ENCODE measurements around the gene DOC2A.

DNA sequence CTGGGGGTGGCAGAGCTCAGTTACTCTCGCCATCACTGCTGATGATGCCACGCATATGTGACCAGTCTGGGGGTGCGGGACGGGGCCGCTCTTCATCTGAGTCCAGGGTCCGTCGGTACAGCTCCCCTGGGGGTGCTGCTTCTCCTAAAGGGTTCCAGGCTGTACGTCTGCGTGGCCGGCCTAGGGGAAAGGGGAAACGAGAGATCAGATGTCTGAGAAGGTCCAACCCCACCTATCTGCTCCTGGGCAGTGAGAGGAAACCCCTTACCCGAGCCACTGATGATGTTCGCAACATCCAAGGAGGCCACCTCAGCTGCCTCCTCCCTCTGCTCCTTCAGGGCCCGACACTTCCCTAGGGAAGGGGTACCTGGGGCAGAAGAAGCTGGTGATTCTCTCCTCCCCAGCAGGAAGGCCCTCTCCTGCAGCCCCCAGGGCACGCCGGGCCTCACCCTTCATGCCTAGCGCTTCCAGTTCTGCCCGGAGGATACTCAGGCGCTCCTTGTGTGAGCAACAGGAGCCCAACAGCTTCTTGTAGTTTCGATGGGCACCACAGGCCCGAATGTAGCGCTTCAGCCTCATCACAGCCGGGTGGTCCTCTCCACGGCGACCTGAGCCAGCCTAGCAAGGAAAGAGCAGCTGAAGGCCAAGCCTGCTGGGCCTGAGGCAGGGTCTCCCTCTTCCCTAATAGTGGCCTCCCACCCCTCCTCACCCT is 17.5 kb downstream of the DOC2A start:
- TF ChIP-seq ZNF184 (tag by site-specific recombination; IDR thresholded peaks at IDR 0.05): no peak
- TF ChIP-seq, protein P1, sequence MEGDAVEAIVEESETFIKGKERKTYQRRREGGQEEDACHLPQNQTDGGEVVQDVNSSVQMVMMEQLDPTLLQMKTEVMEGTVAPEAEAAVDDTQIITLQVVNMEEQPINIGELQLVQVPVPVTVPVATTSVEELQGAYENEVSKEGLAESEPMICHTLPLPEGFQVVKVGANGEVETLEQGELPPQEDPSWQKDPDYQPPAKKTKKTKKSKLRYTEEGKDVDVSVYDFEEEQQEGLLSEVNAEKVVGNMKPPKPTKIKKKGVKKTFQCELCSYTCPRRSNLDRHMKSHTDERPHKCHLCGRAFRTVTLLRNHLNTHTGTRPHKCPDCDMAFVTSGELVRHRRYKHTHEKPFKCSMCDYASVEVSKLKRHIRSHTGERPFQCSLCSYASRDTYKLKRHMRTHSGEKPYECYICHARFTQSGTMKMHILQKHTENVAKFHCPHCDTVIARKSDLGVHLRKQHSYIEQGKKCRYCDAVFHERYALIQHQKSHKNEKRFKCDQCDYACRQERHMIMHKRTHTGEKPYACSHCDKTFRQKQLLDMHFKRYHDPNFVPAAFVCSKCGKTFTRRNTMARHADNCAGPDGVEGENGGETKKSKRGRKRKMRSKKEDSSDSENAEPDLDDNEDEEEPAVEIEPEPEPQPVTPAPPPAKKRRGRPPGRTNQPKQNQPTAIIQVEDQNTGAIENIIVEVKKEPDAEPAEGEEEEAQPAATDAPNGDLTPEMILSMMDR (tag by site-specific recombination; IDR thresholded peaks at IDR 0.05): no peak
- TF ChIP-seq, protein P2, sequence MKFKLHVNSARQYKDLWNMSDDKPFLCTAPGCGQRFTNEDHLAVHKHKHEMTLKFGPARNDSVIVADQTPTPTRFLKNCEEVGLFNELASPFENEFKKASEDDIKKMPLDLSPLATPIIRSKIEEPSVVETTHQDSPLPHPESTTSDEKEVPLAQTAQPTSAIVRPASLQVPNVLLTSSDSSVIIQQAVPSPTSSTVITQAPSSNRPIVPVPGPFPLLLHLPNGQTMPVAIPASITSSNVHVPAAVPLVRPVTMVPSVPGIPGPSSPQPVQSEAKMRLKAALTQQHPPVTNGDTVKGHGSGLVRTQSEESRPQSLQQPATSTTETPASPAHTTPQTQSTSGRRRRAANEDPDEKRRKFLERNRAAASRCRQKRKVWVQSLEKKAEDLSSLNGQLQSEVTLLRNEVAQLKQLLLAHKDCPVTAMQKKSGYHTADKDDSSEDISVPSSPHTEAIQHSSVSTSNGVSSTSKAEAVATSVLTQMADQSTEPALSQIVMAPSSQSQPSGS (tag by site-specific recombination; IDR thresholded peaks at IDR 0.05; ENCODE audit: low read depth): no peak
- TF ChIP-seq ZBTB21 (tag by site-specific recombination; IDR thresholded peaks at IDR 0.05): no peak
- no peak for TF ChIP-seq ZNF140 (tag by site-specific recombination; IDR thresholded peaks at IDR 0.05)
- TF ChIP-seq SP7 (tag by site-specific recombination; IDR thresholded peaks at IDR 0.05): no peak
- no peak for TF ChIP-seq GLI4 (tag by site-specific recombination; IDR thresholded peaks at IDR 0.05)
- TF ChIP-seq MZF1 (tag by site-specific recombination; IDR thresholded peaks at IDR 0.05; ENCODE audit: borderline replicate concordance): no peak
- no peak for TF ChIP-seq MEIS1 (CRISPR knock-in tag; IDR thresholded peaks at IDR 0.05; ENCODE audit: borderline replicate concordance)
- no peak for TF ChIP-seq ZNF433 (tag by site-specific recombination; IDR thresholded peaks at IDR 0.05; ENCODE audit: low read depth)
- TF ChIP-seq, protein P3, sequence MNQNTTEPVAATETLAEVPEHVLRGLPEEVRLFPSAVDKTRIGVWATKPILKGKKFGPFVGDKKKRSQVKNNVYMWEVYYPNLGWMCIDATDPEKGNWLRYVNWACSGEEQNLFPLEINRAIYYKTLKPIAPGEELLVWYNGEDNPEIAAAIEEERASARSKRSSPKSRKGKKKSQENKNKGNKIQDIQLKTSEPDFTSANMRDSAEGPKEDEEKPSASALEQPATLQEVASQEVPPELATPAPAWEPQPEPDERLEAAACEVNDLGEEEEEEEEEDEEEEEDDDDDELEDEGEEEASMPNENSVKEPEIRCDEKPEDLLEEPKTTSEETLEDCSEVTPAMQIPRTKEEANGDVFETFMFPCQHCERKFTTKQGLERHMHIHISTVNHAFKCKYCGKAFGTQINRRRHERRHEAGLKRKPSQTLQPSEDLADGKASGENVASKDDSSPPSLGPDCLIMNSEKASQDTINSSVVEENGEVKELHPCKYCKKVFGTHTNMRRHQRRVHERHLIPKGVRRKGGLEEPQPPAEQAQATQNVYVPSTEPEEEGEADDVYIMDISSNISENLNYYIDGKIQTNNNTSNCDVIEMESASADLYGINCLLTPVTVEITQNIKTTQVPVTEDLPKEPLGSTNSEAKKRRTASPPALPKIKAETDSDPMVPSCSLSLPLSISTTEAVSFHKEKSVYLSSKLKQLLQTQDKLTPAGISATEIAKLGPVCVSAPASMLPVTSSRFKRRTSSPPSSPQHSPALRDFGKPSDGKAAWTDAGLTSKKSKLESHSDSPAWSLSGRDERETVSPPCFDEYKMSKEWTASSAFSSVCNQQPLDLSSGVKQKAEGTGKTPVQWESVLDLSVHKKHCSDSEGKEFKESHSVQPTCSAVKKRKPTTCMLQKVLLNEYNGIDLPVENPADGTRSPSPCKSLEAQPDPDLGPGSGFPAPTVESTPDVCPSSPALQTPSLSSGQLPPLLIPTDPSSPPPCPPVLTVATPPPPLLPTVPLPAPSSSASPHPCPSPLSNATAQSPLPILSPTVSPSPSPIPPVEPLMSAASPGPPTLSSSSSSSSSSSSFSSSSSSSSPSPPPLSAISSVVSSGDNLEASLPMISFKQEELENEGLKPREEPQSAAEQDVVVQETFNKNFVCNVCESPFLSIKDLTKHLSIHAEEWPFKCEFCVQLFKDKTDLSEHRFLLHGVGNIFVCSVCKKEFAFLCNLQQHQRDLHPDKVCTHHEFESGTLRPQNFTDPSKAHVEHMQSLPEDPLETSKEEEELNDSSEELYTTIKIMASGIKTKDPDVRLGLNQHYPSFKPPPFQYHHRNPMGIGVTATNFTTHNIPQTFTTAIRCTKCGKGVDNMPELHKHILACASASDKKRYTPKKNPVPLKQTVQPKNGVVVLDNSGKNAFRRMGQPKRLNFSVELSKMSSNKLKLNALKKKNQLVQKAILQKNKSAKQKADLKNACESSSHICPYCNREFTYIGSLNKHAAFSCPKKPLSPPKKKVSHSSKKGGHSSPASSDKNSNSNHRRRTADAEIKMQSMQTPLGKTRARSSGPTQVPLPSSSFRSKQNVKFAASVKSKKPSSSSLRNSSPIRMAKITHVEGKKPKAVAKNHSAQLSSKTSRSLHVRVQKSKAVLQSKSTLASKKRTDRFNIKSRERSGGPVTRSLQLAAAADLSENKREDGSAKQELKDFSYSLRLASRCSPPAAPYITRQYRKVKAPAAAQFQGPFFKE (tag by site-specific recombination; IDR thresholded peaks at IDR 0.05; ENCODE audit: borderline replicate concordance): no peak
- TF ChIP-seq, protein P4, sequence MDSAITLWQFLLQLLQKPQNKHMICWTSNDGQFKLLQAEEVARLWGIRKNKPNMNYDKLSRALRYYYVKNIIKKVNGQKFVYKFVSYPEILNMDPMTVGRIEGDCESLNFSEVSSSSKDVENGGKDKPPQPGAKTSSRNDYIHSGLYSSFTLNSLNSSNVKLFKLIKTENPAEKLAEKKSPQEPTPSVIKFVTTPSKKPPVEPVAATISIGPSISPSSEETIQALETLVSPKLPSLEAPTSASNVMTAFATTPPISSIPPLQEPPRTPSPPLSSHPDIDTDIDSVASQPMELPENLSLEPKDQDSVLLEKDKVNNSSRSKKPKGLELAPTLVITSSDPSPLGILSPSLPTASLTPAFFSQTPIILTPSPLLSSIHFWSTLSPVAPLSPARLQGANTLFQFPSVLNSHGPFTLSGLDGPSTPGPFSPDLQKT (IDR thresholded peaks at IDR 0.05; ENCODE audit: borderline replicate concordance, low read depth, low read length): no peak
